Endothelial cell of umbilical vein (primary cell): Measurements from ENCODE around the gene PRKG1. TPM values are rescaled to one million over a fixed set of nuclear protein-coding genes. Genes with fewer than 3 reads are reported as not detected.

Experiments used
- BruUV-seq: library from RNA; stranded (reverse); fragments of 400-500 nt; replicated peaks from 2 replicates; lab custom pipeline; 2021; lab: Mats Ljungman, UMichigan
- CTCF ChIA-PET: fragments of 300-600, 350-600 bp; sonication (Branson Sonifier 250); formaldehyde crosslinking; loops from one replicate; lab custom pipeline; 2021; ENCODE audit warnings: antibody characterized with exemption, inconsistent platforms; lab: Charles Lee
- POLR2A ChIA-PET: fragments of 300-600, 350-600 bp; sonication (Branson Sonifier 250); formaldehyde crosslinking; loops from one replicate; lab custom pipeline; 2021; ENCODE audit warnings: antibody characterized with exemption, inconsistent platforms; lab: Charles Lee
- DNase-seq: peaks from one replicate; pipeline ENCODE4 v3.0.0-alpha.2; 2011; ENCODE audit warnings: low read depth, low spot score
- FAIRE-seq: peaks from 2 replicates; lab custom pipeline; 2011; peaks lifted over from hg19 to GRCh38; lab: Jason Lieb, UNC
- H2AFZ ChIP-seq: 2 replicates; pipeline ENCODE4 v1.6.0; 2012; ENCODE audit warnings: low read depth, low read length, control low read depth, inconsistent platforms
- H3K27ac ChIP-seq: 2 replicates; pipeline ENCODE4 v1.5.1; 2011; ENCODE audit warnings: low read depth, mild to moderate bottlenecking, control low read depth, low read length, moderate library complexity; ENCODE audit not compliant: insufficient read depth
- H3K27me3 ChIP-seq, 2 experiments: 2 replicates each; pipeline versions ENCODE4 v1.6.0 to v1.6.1; 2011; ENCODE audit warnings: low read length in 2 of 2, mixed read lengths in 1 of 2; ENCODE audit not compliant: control insufficient read depth in 2 of 2, insufficient read depth in 2 of 2
- H3K36me3 ChIP-seq, 2 experiments: 2 replicates in 1 of 2; 3 replicates in 1 of 2; pipeline ENCODE4 v1.5.1; 2011; ENCODE audit warnings: low read length in 2 of 2, mild to moderate bottlenecking in 1 of 2, moderate library complexity in 1 of 2; ENCODE audit not compliant: control insufficient read depth in 2 of 2, insufficient read depth in 2 of 2; ENCODE audit errors: extremely low read depth in 1 of 2
- H3K4me1 ChIP-seq: 3 replicates; pipeline ENCODE4 v1.5.1; 2011; ENCODE audit warnings: mild to moderate bottlenecking, low read length; ENCODE audit not compliant: control insufficient read depth, insufficient read depth; ENCODE audit errors: extremely low read depth
- H3K4me2 ChIP-seq: 2 replicates; pipeline ENCODE4 v1.6.1; 2011; ENCODE audit warnings: low read length, control low read depth, mixed read lengths; ENCODE audit not compliant: insufficient read depth
- H3K4me3 ChIP-seq, 3 experiments: fragments of 200-600 bp in 1 of 3; sonication (generic), shearing (Covaris generic) in 1 of 3; replicated peaks in 1 of 3; 2 replicates each; pipeline ENCODE4 v1.5.1; 2011 to 2016; ENCODE audit warnings: control low read depth in 3 of 3, low read length in 3 of 3, mild to moderate bottlenecking in 2 of 3, inconsistent platforms in 1 of 3, low read depth in 1 of 3, moderate library complexity in 1 of 3; ENCODE audit not compliant: insufficient read depth in 1 of 3
- H3K79me2 ChIP-seq: 2 replicates; pipeline ENCODE4 v1.6.0; 2012; ENCODE audit warnings: low read length, inconsistent platforms; ENCODE audit not compliant: control insufficient read depth, insufficient read depth
- H3K9ac ChIP-seq: replicated peaks from 2 replicates; pipeline ENCODE3; 2011; ENCODE audit warnings: low read length, control low read depth; ENCODE audit not compliant: insufficient read depth; ENCODE audit errors: extremely low read depth
- H3K9me1 ChIP-seq: replicated peaks from 3 replicates; pipeline ENCODE4 v1.6.0; 2011; ENCODE audit warnings: mild to moderate bottlenecking, low read length; ENCODE audit not compliant: control insufficient read depth, insufficient read depth; ENCODE audit errors: extremely low read depth
- H3K9me3 ChIP-seq: replicated peaks from 2 replicates; pipeline ENCODE4 v1.5.1; 2012; ENCODE audit warnings: low read length, inconsistent platforms; ENCODE audit not compliant: control insufficient read depth, insufficient read depth
- H4K20me1 ChIP-seq: replicated peaks from 2 replicates; pipeline ENCODE3; 2011; ENCODE audit warnings: mild to moderate bottlenecking, low read length; ENCODE audit not compliant: control insufficient read depth, insufficient read depth; ENCODE audit errors: extremely low read depth
- CTCF ChIP-seq, 2 donors: IDR thresholded peaks; 1 replicate in 1 of 2; 2 replicates in 1 of 2; pipeline ENCODE4 v1.5.1; 2011; ENCODE audit warnings: low read length in 2 of 2, mild to moderate bottlenecking in 2 of 2, moderate library complexity in 2 of 2, control low read depth in 1 of 2, inconsistent platforms in 1 of 2, low read depth in 1 of 2; ENCODE audit not compliant: insufficient read depth in 1 of 2; ENCODE audit errors: extremely low read depth in 1 of 2
- EZH2 ChIP-seq: IDR thresholded peaks from 2 replicates; pipeline ENCODE4 v1.6.1; 2012; ENCODE audit warnings: borderline replicate concordance, low read depth, mild to moderate bottlenecking, moderate library complexity, low read length, inconsistent platforms; ENCODE audit not compliant: severe bottlenecking
- FOS ChIP-seq: IDR thresholded peaks from 2 replicates; pipeline ENCODE4 v1.6.1; 2011; ENCODE audit warnings: mild to moderate bottlenecking, low read length, moderate library complexity, borderline replicate concordance; ENCODE audit not compliant: insufficient read depth
- GATA2 ChIP-seq: IDR thresholded peaks from 2 replicates; pipeline ENCODE4 v1.7.0; 2011; ENCODE audit warnings: low read depth, mild to moderate bottlenecking, moderate library complexity, mixed read lengths, low read length; ENCODE audit not compliant: insufficient read length, insufficient read depth
- JUN ChIP-seq: IDR thresholded peaks from 2 replicates; pipeline ENCODE4 v1.6.1; 2011; ENCODE audit warnings: borderline replicate concordance, low read depth; ENCODE audit not compliant: insufficient read length, insufficient read depth
- MAX ChIP-seq: IDR thresholded peaks from 2 replicates; pipeline ENCODE4 v1.6.1; 2011; ENCODE audit not compliant: insufficient read depth, insufficient read length
- MYC ChIP-seq: IDR thresholded peaks from one replicate; pipeline ENCODE4 v1.6.1; 2011; ENCODE audit warnings: mild to moderate bottlenecking, low read depth, low read length
- POLR2A ChIP-seq: IDR thresholded peaks from 2 replicates; pipeline ENCODE4 v1.6.1; 2012; ENCODE audit warnings: low read depth, mild to moderate bottlenecking, control low read depth, low read length
- POLR2AphosphoS5 ChIP-seq: IDR thresholded peaks from 2 replicates; pipeline ENCODE4 v1.6.1; 2012; ENCODE audit warnings: low read depth, mild to moderate bottlenecking, control low read depth, low read length, moderate library complexity; ENCODE audit not compliant: insufficient read depth
- dilution Hi-C: fragments of 300-500 bp; cut with MboI; formaldehyde crosslinking; loops from one replicate; pipeline ENCODE4 v1.15.0; 2019; ENCODE audit warnings: low sequenced_read_pairs; ENCODE audit not compliant: extremely low pct_ligation_motif_present
- intact Hi-C: fragments of 100-400 bp; cut with micrococcal nuclease; formaldehyde crosslinking; loops from one replicate; pipeline ENCODE4 v1.10.0; 2022
- polyA plus RNA-seq, 4 experiments: library from polyadenylated mRNA; depleted of rRNA in 3 of 4; stranded (reverse) in 3 of 4; unstranded in 1 of 4; fragments of >200 nt; gene quantifications; 2 replicates each; pipeline versions ENCODE4 v1.2.1 to v1.2.3, GENCODE V29; 2011 to 2012; ENCODE audit warnings: missing spikeins in 1 of 4
- total RNA-seq: library from RNA; stranded (reverse); gene quantifications from 2 replicates; pipeline ENCODE4 v1.2.3, GENCODE V29; 2021

PRKG1 gene
- total and polyA plus RNA-seq, 2 donors (not counting 3 experiments of a cell fraction or from before 2014, with no cell fraction given): 0.01 to 0.18 TPM

- Histone ChIP-seq H3K4me1 (no peaks in the 10 kb centered on the region), H4K20me1 (no peaks in the 10 kb centered on the region), H3K27me3 (peaks cover 6 to 12% of the 10 kb centered on the region in 2 experiments), H3K4me3 (no peak overlapping the region), H3K79me2 (no peaks in the 10 kb centered on the region), H3K27ac (no peak overlapping the region), H3K9me1 (no peaks in the 10 kb centered on the region), H3K9me3 (no peaks in the 10 kb centered on the region), H3K4me2 (no peak overlapping the region), H2AFZ (no peak overlapping the region), H3K9ac (no peak overlapping the region), H3K36me3 (no peaks in the 10 kb centered on the region)
- intact Hi-C loops: no loop called here
- FAIRE-seq (no peak), DNase-seq (no peak)
- ChIA-PET POLR2A (no interaction called here), CTCF (no interaction called here)
- BruUV-seq: no TSS peak
- dilution Hi-C loops: no loop called here
- no peak for TF ChIP-seq CTCF (IDR thresholded peaks at IDR 0.05; ENCODE audit: extremely low read depth in 1 of 2, insufficient read depth in 1 of 2, low read depth in 1 of 2, low read length in 2 of 2)
- no peak for TF ChIP-seq MAX
- no peak for TF ChIP-seq GATA2
- TF ChIP-seq POLR2AphosphoS5: no peak
- no peak for TF ChIP-seq MYC
- TF ChIP-seq POLR2A: no peak
- no peak for TF ChIP-seq FOS
- TF ChIP-seq EZH2: no peak
- TF ChIP-seq JUN: no peak
These were observed 12.4 kb downstream of the PRKG1 start for GRCh38 chr10:51086710-51087109.
